ENCODE results near the gene ACSS3.

Gene ACSS3

GRCh38 chr12:81222846-81223592 is 145.1 kb downstream of the ACSS3 start:
- DNase-seq (ENCODE audit: low read depth): peak; percentile 51

- DNase-seq (ENCODE audit: low read depth): no peak
Observed at GRCh38 chr12:81224626-81225025, 146.7 kb downstream of the ACSS3 start.

- no peak for DNase-seq (ENCODE audit: low read depth)
Observed at GRCh38 chr12:81229759-81230158, 151.9 kb downstream of the ACSS3 start.

- no peak for DNase-seq (ENCODE audit: low read depth)
Observed at GRCh38 chr12:81231574-81232368, 153.9 kb downstream of the ACSS3 start.

- no peak for DNase-seq (ENCODE audit: low read depth)
Observed at GRCh38 chr12:81245458-81245857, 167.6 kb downstream of the ACSS3 start.

GRCh38 chr12:81245907-81246570 is 168.2 kb downstream of the ACSS3 start:
- no peak for DNase-seq (ENCODE audit: low read depth)

- DNase-seq (ENCODE audit: low read depth): no peak
Observed at GRCh38 chr12:81249976-81250375, 172.1 kb downstream of the ACSS3 start.

- no peak for DNase-seq (ENCODE audit: low read depth)
Observed at GRCh38 chr12:81252228-81252627, 174.3 kb downstream of the ACSS3 start.

GRCh38 chr12:81253360-81253759 is 175.5 kb downstream of the ACSS3 start:
- no peak for DNase-seq (ENCODE audit: low read depth)

GRCh38 chr12:81255456-81255855 is 177.6 kb downstream of the ACSS3 start:
- no peak for DNase-seq (ENCODE audit: low read depth)

- no peak for DNase-seq (ENCODE audit: low read depth)
Observed at GRCh38 chr12:81255947-81256346, 178.1 kb downstream of the ACSS3 start.

GRCh38 chr12:81257947-81258551 is 180.2 kb downstream of the ACSS3 start:
- peak; percentile 25 for DNase-seq (ENCODE audit: low read depth)

- no peak for DNase-seq (ENCODE audit: low read depth)
Observed at GRCh38 chr12:81259360-81259759, 181.5 kb downstream of the ACSS3 start.

- DNase-seq (ENCODE audit: low read depth): no peak
Observed at GRCh38 chr12:81261508-81262207, 183.8 kb downstream of the ACSS3 start.

- DNase-seq (ENCODE audit: low read depth): no peak
Observed at GRCh38 chr12:81263072-81263471, 185.2 kb downstream of the ACSS3 start.

GRCh38 chr12:81270385-81270784 is 192.5 kb downstream of the ACSS3 start:
- no peak for DNase-seq (ENCODE audit: low read depth)

GRCh38 chr12:81274637-81275529 is 197.0 kb downstream of the ACSS3 start:
- no peak for DNase-seq (ENCODE audit: low read depth)

- no peak for DNase-seq (ENCODE audit: low read depth)
Observed at GRCh38 chr12:81284137-81284536, 206.3 kb downstream of the ACSS3 start.

GRCh38 chr12:81288651-81289050 is 210.8 kb downstream of the ACSS3 start:
- no peak for DNase-seq (ENCODE audit: low read depth)

GRCh38 chr12:81294325-81295190 is 216.7 kb downstream of the ACSS3 start:
- no peak for DNase-seq (ENCODE audit: low read depth)

Measured in GM04504 (cell line).